ENCODE measurements around the gene ASCL5. TPM values are rescaled to one million over a fixed set of nuclear protein-coding genes. Genes with fewer than 3 reads are reported as not detected.
A peak's percentile ranks its signal among the peaks of the same experiment; 100 is the strongest.

ASCL5 gene
- total RNA-seq, 5 donors from 2014 or later (not counting 1 experiment from before 2014, with no cell fraction given), result 0.19 to 0.49 (median 0.26) TPM; not detected in 2

- H3K4me3 ChIP-seq (ENCODE audit: control insufficient read depth in 1 of 2, extremely low read depth in 1 of 2, low read length in 1 of 2), result peak overlapping the region; percentile 57 to 88
Measured at GRCh38 chr1:201171063-201172036, 44.4 kb upstream of the ASCL5 start.

GRCh38 chr1:201170533-201171062 is 43.6 kb upstream of the ASCL5 start:
- Histone ChIP-seq H3K36me3 (ENCODE audit: control insufficient read depth in 2 of 2, extremely low read depth in 1 of 2, insufficient read depth in 1 of 2, low read length in 1 of 2) (no peaks in the 10 kb centered on the region), H3K27ac (ENCODE audit: low read length) (peak overlapping the region; percentile 10), H3K4me3 (ENCODE audit: control insufficient read depth in 1 of 2, extremely low read depth in 1 of 2, low read length in 1 of 2) (peak overlapping the region; percentile 57 to 88), H3K27me3 (replicated peaks in 1 of 2; ENCODE audit: control insufficient read depth in 2 of 2, extremely low read depth in 1 of 2, insufficient read depth in 2 of 2, low read length in 1 of 2) (peaks cover 4 to 15% of the 10 kb centered on the region in 2 experiments), H3K4me1 (ENCODE audit: control insufficient read depth in 1 of 2, extremely low read depth in 1 of 2, insufficient read depth in 2 of 2, low read length in 2 of 2) (peaks cover 0 to 18% of the 10 kb centered on the region in 2 experiments), H3K9me3 (no peaks in the 10 kb centered on the region)
- peak; percentile 85 to 94 (median 92) for ATAC-seq (replicated peaks in 1 of 4)
- POLR2A ChIA-PET, result no interaction called here
- CTCF ChIA-PET, result interaction anchor here in 1 of 2 donors (1.4 to 1.6 kb wide), 3 partner anchors 11 to 17 kb away, joined by 5 read pairs; partner anchors contain the start of gene TMEM9
- Mint-ChIP-seq H3K27ac (peak overlapping the region; percentile 53 to 66), H3K9me3 (no peaks in the 10 kb centered on the region), H3K36me3 (no peaks in the 10 kb centered on the region), H3K27me3 (peaks cover 5 to 15% of the 10 kb centered on the region in 2 donors), H3K4me1 (peaks cover 6 to 16% (median 8%) of the 10 kb centered on the region in 3 donors), H3K4me3 (peak overlapping the region; percentile 79 to 84 (median 81))
- 20% methylated on average over 18 of the region's 26 CpGs for WGBS (ENCODE audit: insufficient coverage)
- DNase-seq, result peak; percentile 43 to 77 (median 57)

More at GRCh38 chr1:201171063-201172036, 44.4 kb upstream of the ASCL5 start:
- Histone ChIP-seq H3K36me3 (ENCODE audit: control insufficient read depth in 2 of 2, extremely low read depth in 1 of 2, insufficient read depth in 1 of 2, low read length in 1 of 2) (no peaks in the 10 kb centered on the region), H3K27me3 (replicated peaks in 1 of 2; ENCODE audit: control insufficient read depth in 2 of 2, extremely low read depth in 1 of 2, insufficient read depth in 2 of 2, low read length in 1 of 2) (peaks cover 4 to 22% of the 10 kb centered on the region in 2 experiments), H3K4me1 (ENCODE audit: control insufficient read depth in 1 of 2, extremely low read depth in 1 of 2, insufficient read depth in 2 of 2, low read length in 2 of 2) (peaks cover 0 to 18% of the 10 kb centered on the region in 2 experiments), H3K9me3 (no peaks in the 10 kb centered on the region), H3K27ac (ENCODE audit: low read length) (peak overlapping the region; percentile 10)
- DNase-seq (peak in 28 of 35 experiments; percentile 3 to 64 (median 22)), ATAC-seq (replicated peaks in 1 of 4) (peak; percentile 49 to 60 (median 57))
- Mint-ChIP-seq H3K36me3 (no peaks in the 10 kb centered on the region), H3K4me1 (peaks cover 6 to 16% (median 8%) of the 10 kb centered on the region in 3 donors), H3K4me3 (peak overlapping the region; percentile 79 to 84 (median 81)), H3K27me3 (peaks cover 5 to 15% of the 10 kb centered on the region in 2 donors), H3K9me3 (no peaks in the 10 kb centered on the region), H3K27ac (peak overlapping the region in 1 of 2 donors; percentile 66)
- CTCF ChIA-PET, result interaction anchor here (0.7 to 1.6 kb wide), 4 partner anchors 12 to 1028 kb away, joined by 5 to 16 read pairs (median 5); partner anchors contain the start of gene TMEM9 (in 1 of the 2)
- 7% methylated on average over 44 of the region's 48 CpGs for WGBS (ENCODE audit: insufficient coverage)
- POLR2A ChIA-PET, result no interaction called here

- H3K4me1 Mint-ChIP-seq, result peaks cover 6 to 16% (median 8%) of the 10 kb centered on the region in 3 donors
- H3K27ac Mint-ChIP-seq, result peak overlapping the region in 1 of 2 donors; percentile 53
- ChIA-PET POLR2A (no interaction called here), CTCF (interaction anchor here in 1 of 2 donors (1.2 kb wide), 1 partner anchor 15 kb away, joined by 9 read pairs; no protein-coding TSS in a partner anchor)
- peak overlapping the region; percentile 28 to 81 (median 79) for H3K4me3 Mint-ChIP-seq
- peaks cover 0 to 18% of the 10 kb centered on the region in 2 experiments for H3K4me1 ChIP-seq (ENCODE audit: control insufficient read depth in 1 of 2, extremely low read depth in 1 of 2, insufficient read depth in 2 of 2, low read length in 2 of 2)
- no peak for DNase-seq
- H3K4me3 ChIP-seq (ENCODE audit: control insufficient read depth in 1 of 2, extremely low read depth in 1 of 2, low read length in 1 of 2), result no peak overlapping the region
- peaks cover 5 to 12% of the 10 kb centered on the region in 2 donors for H3K27me3 Mint-ChIP-seq
- WGBS (ENCODE audit: insufficient coverage), result 100% methylated on average over 1 of the region's 2 CpGs
- no peaks in the 10 kb centered on the region for H3K36me3 Mint-ChIP-seq
- no peaks in the 10 kb centered on the region for H3K9me3 Mint-ChIP-seq
- no peak for ATAC-seq (replicated peaks in 1 of 4)
- no peaks in the 10 kb centered on the region for H3K9me3 ChIP-seq
- no peak overlapping the region for H3K27ac ChIP-seq (ENCODE audit: low read length)
- H3K27me3 ChIP-seq (replicated peaks in 1 of 2; ENCODE audit: control insufficient read depth in 2 of 2, extremely low read depth in 1 of 2, insufficient read depth in 2 of 2, low read length in 1 of 2), result peaks cover 4 to 15% of the 10 kb centered on the region in 2 experiments
- no peaks in the 10 kb centered on the region for H3K36me3 ChIP-seq (ENCODE audit: control insufficient read depth in 2 of 2, extremely low read depth in 1 of 2, insufficient read depth in 1 of 2, low read length in 1 of 2)
Measured at GRCh38 chr1:201169971-201170532, 43.1 kb upstream of the ASCL5 start.

GRCh38 chr1:201169203-201169602 is 42.2 kb upstream of the ASCL5 start:
- Mint-ChIP-seq H3K27me3 (peaks cover 5 to 10% of the 10 kb centered on the region in 2 donors), H3K27ac (no peak overlapping the region), H3K9me3 (no peaks in the 10 kb centered on the region), H3K4me3 (no peak overlapping the region), H3K4me1 (peaks cover 6 to 16% (median 8%) of the 10 kb centered on the region in 3 donors), H3K36me3 (no peaks in the 10 kb centered on the region)
- ChIA-PET CTCF (interaction anchor here (0.7 to 1.2 kb wide), 2 partner anchors 10 to 14 kb away, joined by 4 to 9 read pairs; no protein-coding TSS in a partner anchor), POLR2A (no interaction called here)
- Histone ChIP-seq H3K9me3 (no peaks in the 10 kb centered on the region), H3K27ac (ENCODE audit: low read length) (no peak overlapping the region), H3K27me3 (replicated peaks in 1 of 2; ENCODE audit: control insufficient read depth in 2 of 2, extremely low read depth in 1 of 2, insufficient read depth in 2 of 2, low read length in 1 of 2) (peaks cover 4 to 15% of the 10 kb centered on the region in 2 experiments), H3K36me3 (ENCODE audit: control insufficient read depth in 2 of 2, extremely low read depth in 1 of 2, insufficient read depth in 1 of 2, low read length in 1 of 2) (no peaks in the 10 kb centered on the region), H3K4me1 (ENCODE audit: control insufficient read depth in 1 of 2, extremely low read depth in 1 of 2, insufficient read depth in 2 of 2, low read length in 2 of 2) (peaks cover 0 to 18% of the 10 kb centered on the region in 2 experiments), H3K4me3 (ENCODE audit: control insufficient read depth in 1 of 2, extremely low read depth in 1 of 2, low read length in 1 of 2) (no peak overlapping the region)
- no CpG with 5 or more reads among the region's 3 CpGs for WGBS (ENCODE audit: insufficient coverage)
- DNase-seq, result no peak
- ATAC-seq (replicated peaks in 1 of 4), result no peak

- peaks cover 0 to 5% of the 10 kb centered on the region in 2 donors for H3K27me3 Mint-ChIP-seq
- no peak overlapping the region for H3K27ac Mint-ChIP-seq
- WGBS (ENCODE audit: insufficient coverage), result 83% methylated on average over 6 of the region's 13 CpGs
- H3K36me3 ChIP-seq (ENCODE audit: control insufficient read depth in 2 of 2, extremely low read depth in 1 of 2, insufficient read depth in 1 of 2, low read length in 1 of 2), result no peaks in the 10 kb centered on the region
- H3K4me3 ChIP-seq (ENCODE audit: control insufficient read depth in 1 of 2, extremely low read depth in 1 of 2, low read length in 1 of 2), result no peak overlapping the region
- H3K9me3 ChIP-seq, result no peaks in the 10 kb centered on the region
- ATAC-seq (replicated peaks in 1 of 4), result no peak
- H3K27ac ChIP-seq (ENCODE audit: low read length), result no peak overlapping the region
- H3K4me3 Mint-ChIP-seq, result no peak overlapping the region
- no peaks in the 10 kb centered on the region for H3K9me3 Mint-ChIP-seq
- DNase-seq, result no peak
- peaks cover 0 to 18% of the 10 kb centered on the region in 2 experiments for H3K4me1 ChIP-seq (ENCODE audit: control insufficient read depth in 1 of 2, extremely low read depth in 1 of 2, insufficient read depth in 2 of 2, low read length in 2 of 2)
- H3K36me3 Mint-ChIP-seq, result no peaks in the 10 kb centered on the region
- POLR2A ChIA-PET, result interaction anchor here in 1 of 2 donors (0.5 kb wide), 1 partner anchor 12 kb away, joined by 3 read pairs; no protein-coding TSS in a partner anchor
- H3K4me1 Mint-ChIP-seq, result peaks cover 6 to 16% (median 8%) of the 10 kb centered on the region in 3 donors
- H3K27me3 ChIP-seq (replicated peaks in 1 of 2; ENCODE audit: control insufficient read depth in 2 of 2, extremely low read depth in 1 of 2, insufficient read depth in 2 of 2, low read length in 1 of 2), result peaks cover 4 to 9% of the 10 kb centered on the region in 2 experiments
- CTCF ChIA-PET, result no interaction called here
Measured at GRCh38 chr1:201167041-201167991, 40.3 kb upstream of the ASCL5 start.
